HepG2 (cell line): ENCODE data around the gene SLC8B1. TPM values are rescaled to one million over a fixed set of nuclear protein-coding genes. Genes with fewer than 3 reads are reported as not detected.

ENCODE experiments used
- ATAC-seq: fragments of 200-7000 bp; cut with Tn5 transposase; 3 replicates; pipeline ENCODE4 v1.9.1; 2020; ENCODE audit warnings: mild to moderate bottlenecking, moderate library complexity
- BruUV-seq: library from RNA; stranded (reverse); fragments of 400-500 nt; replicated peaks from 2 replicates; lab custom pipeline; 2021; lab: Mats Ljungman, UMichigan
- CTCF ChIA-PET: fragments of 300-600 bp; formaldehyde crosslinking; extraction: SDS; loops from one replicate; lab custom pipeline; 2021; ENCODE audit warnings: low total read pairs, inconsistent platforms, low intra/inter-chr PET ratio; lab: Yijun Ruan, JAX
- POLR2A ChIA-PET: fragments of 350-600 bp; sonication (Branson Sonifier 250); formaldehyde crosslinking; loops from one replicate; lab custom pipeline; 2020; ENCODE audit warnings: antibody characterized with exemption, inconsistent platforms; lab: Yijun Ruan, JAX
- DNase-seq: peaks from one replicate; pipeline ENCODE4 v3.0.0-alpha.2; 2015; ENCODE audit warnings: low spot score
- FAIRE-seq: peaks from 3 replicates; lab custom pipeline; 2011; peaks lifted over from hg19 to GRCh38; lab: Jason Lieb, UNC
- H2AFZ ChIP-seq: one replicate; pipeline ENCODE4 v1.6.1; 2011; ENCODE audit warnings: low read length, inconsistent platforms
- H3K27ac ChIP-seq: fragments of 300-600 bp; 3 replicates; pipeline ENCODE4 v1.8.0; 2011; ENCODE audit warnings: mixed run types, mild to moderate bottlenecking, mixed read lengths, low read length, inconsistent platforms; ENCODE audit not compliant: insufficient read depth; ENCODE audit errors: extremely low read length
- H3K27me3 ChIP-seq, 2 experiments: fragments of 200-600 bp in 1 of 2; 2 replicates in 1 of 2; 3 replicates in 1 of 2; pipeline versions ENCODE4 v1.6.0 to v1.8.0; 2011; ENCODE audit warnings: low read length in 2 of 2, mild to moderate bottlenecking in 2 of 2, moderate library complexity in 2 of 2, inconsistent platforms in 1 of 2; ENCODE audit not compliant: insufficient read depth in 2 of 2, control insufficient read depth in 1 of 2
- H3K36me3 ChIP-seq, 2 experiments: fragments of 200-600 bp in 1 of 2; replicated peaks in 1 of 2; 2 replicates in 1 of 2; 3 replicates in 1 of 2; pipeline versions ENCODE4 v1.5.1 to v1.8.0; 2011; ENCODE audit warnings: low read length in 2 of 2, inconsistent platforms in 1 of 2; ENCODE audit not compliant: insufficient read depth in 2 of 2, control insufficient read depth in 1 of 2
- H3K4me1 ChIP-seq: 2 replicates; pipeline ENCODE4 v1.5.1; 2012; ENCODE audit warnings: low read length, inconsistent platforms; ENCODE audit not compliant: insufficient read depth
- H3K4me2 ChIP-seq: 2 replicates; pipeline ENCODE4 v1.6.0; 2011; ENCODE audit warnings: low read depth, low read length, inconsistent platforms
- H3K4me3 ChIP-seq, 3 experiments: fragments of 200-600 bp in 1 of 3; sonication (generic), shearing (Covaris generic) in 1 of 3; replicated peaks in 1 of 3; 2 replicates each; pipeline ENCODE4 v1.5.1; 2011 to 2016; ENCODE audit warnings: low read length in 3 of 3, inconsistent platforms in 2 of 3, low read depth in 2 of 3, mild to moderate bottlenecking in 2 of 3, control low read depth in 1 of 3, mixed read lengths in 1 of 3; ENCODE audit not compliant: insufficient read depth in 1 of 3
- H3K79me2 ChIP-seq: one replicate; pipeline ENCODE4 v1.6.1; 2011; ENCODE audit warnings: low read length, inconsistent platforms; ENCODE audit not compliant: insufficient read depth
- H3K9ac ChIP-seq: 2 replicates; pipeline ENCODE4 v1.6.0; 2011; ENCODE audit warnings: mild to moderate bottlenecking, low read depth, low read length, inconsistent platforms; ENCODE audit not compliant: insufficient read depth
- H3K9me3 ChIP-seq: 2 replicates; pipeline ENCODE4 v1.5.1; 2012; ENCODE audit warnings: mild to moderate bottlenecking, low read length
- H4K20me1 ChIP-seq: 2 replicates; pipeline ENCODE4 v1.6.0; 2011; ENCODE audit warnings: inconsistent platforms, mild to moderate bottlenecking, low read length, moderate library complexity; ENCODE audit not compliant: insufficient read depth
- BRCA1 ChIP-seq: sonication (generic); formaldehyde crosslinking; IDR thresholded peaks from 2 replicates; pipeline ENCODE4 v1.4.0; 2020; ENCODE audit warnings: missing genetic modification reagents
- CHD4 ChIP-seq: fragments of 200-600 bp; sonication (generic); IDR thresholded peaks from 2 replicates; pipeline ENCODE4 v1.7.0; 2017; ENCODE audit warnings: mild to moderate bottlenecking, low read length, borderline replicate concordance
- FOXC1 ChIP-seq: sonication (generic); formaldehyde crosslinking; IDR thresholded peaks from 2 replicates; pipeline ENCODE4 v1.8.0; 2022; ENCODE audit warnings: mild to moderate bottlenecking, missing genetic modification reagents, borderline replicate concordance
- KIAA2018 ChIP-seq: sonication (generic); formaldehyde crosslinking; IDR thresholded peaks from 2 replicates; pipeline ENCODE4 v1.5.0; 2020; ENCODE audit warnings: mild to moderate bottlenecking, missing genetic modification reagents, borderline replicate concordance
- NFIC ChIP-seq: IDR thresholded peaks from 2 replicates; pipeline ENCODE4 v1.6.1; 2012; ENCODE audit warnings: mild to moderate bottlenecking, low read length, inconsistent platforms
- PHF20 ChIP-seq: sonication (generic); formaldehyde crosslinking; IDR thresholded peaks from 2 replicates; pipeline ENCODE4 v1.5.0; 2020; ENCODE audit warnings: mild to moderate bottlenecking, missing genetic modification reagents
- PLRG1 ChIP-seq: fragments of 450-650 bp; conservative IDR thresholded peaks from 2 replicates; pipeline ENCODE4 v1.6.1; 2016
- RFX3 ChIP-seq: IDR thresholded peaks from 2 replicates; pipeline ENCODE4 v1.6.1; 2016; ENCODE audit warnings: missing biosample characterization, missing genetic modification reagents
- ZBTB2 ChIP-seq: sonication (generic); formaldehyde crosslinking; IDR thresholded peaks from 2 replicates; pipeline ENCODE4 v1.8.0; 2022; ENCODE audit warnings: low read depth, missing genetic modification reagents
- ZNF282 ChIP-seq: fragments of 450-650 bp; IDR thresholded peaks from 2 replicates; pipeline ENCODE4 v1.6.1; 2018; ENCODE audit not compliant: partially characterized antibody
- ZNF382 ChIP-seq: sonication (generic); formaldehyde crosslinking; IDR thresholded peaks from 2 replicates; pipeline ENCODE4 v1.5.0; 2020; ENCODE audit warnings: missing genetic modification reagents, mild to moderate bottlenecking, borderline replicate concordance
- ZNF496 ChIP-seq: sonication (generic); formaldehyde crosslinking; IDR thresholded peaks from 2 replicates; pipeline ENCODE4 v1.8.1; 2023; ENCODE audit warnings: mild to moderate bottlenecking, moderate library complexity, missing genetic modification reagents; ENCODE audit not compliant: insufficient replicate concordance
- ZNF543 ChIP-seq: sonication (generic); formaldehyde crosslinking; IDR thresholded peaks from 2 replicates; pipeline ENCODE4 v1.4.0; 2020; ENCODE audit warnings: mild to moderate bottlenecking, missing genetic modification reagents
- ZNF772 ChIP-seq: sonication (generic); formaldehyde crosslinking; IDR thresholded peaks from 2 replicates; pipeline ENCODE4 v1.5.0; 2020; ENCODE audit warnings: mild to moderate bottlenecking, missing genetic modification reagents
- WGBS: methylation state at CpG from one replicate; pipeline ENCODE4 v1.1.6; 2017; ENCODE audit warnings: low lambda C conversion rate; 5-methylcytosine and 5-hydroxymethylcytosine counted together
- in situ Hi-C: cut with HindIII; loops from 2 replicates; pipeline ENCODE4 v1.10.0; 2017; ENCODE audit warnings: low pct_unique_long_range_greater_than_20kb; ENCODE audit not compliant: extremely low pct_ligation_motif_present
- intact Hi-C: fragments of 100-400 bp; cut with micrococcal nuclease; formaldehyde crosslinking; loops from one replicate; pipeline ENCODE4 v1.10.0; 2022; ENCODE audit not compliant: unreplicated experiment
- polyA plus RNA-seq, 8 experiments: library from polyadenylated mRNA; depleted of rRNA in 3 of 8; stranded (reverse) in 7 of 8; unstranded in 1 of 8; fragments of >200 nt; fragmentation: Illumina TruSeq in 4 of 8; extraction: Trizol in 4 of 8; gene quantifications; 2 replicates each; pipeline versions ENCODE4 v1.2.1 to v1.2.3, GENCODE V29; 2011 to 2016; ENCODE audit warnings: low read depth in 4 of 8, missing spikeins in 1 of 8, mixed read lengths in 1 of 8; ENCODE audit not compliant: insufficient read depth in 1 of 8
- total RNA-seq, 5 experiments: library from RNA; depleted of rRNA; stranded (reverse); fragments of >200 nt; fragmentation: Illumina TruSeq; extraction: Trizol; gene quantifications; 2 replicates each; pipeline ENCODE4 v1.2.3, GENCODE V29; 2016; ENCODE audit warnings: low read depth in 1 of 5

The SLC8B1 gene
- total and polyA plus RNA-seq, 2 of the 13 experiments (the other 11 are each of a cell fraction or from before 2014, with no cell fraction given) = 6.8 to 8.0 TPM

DNA sequence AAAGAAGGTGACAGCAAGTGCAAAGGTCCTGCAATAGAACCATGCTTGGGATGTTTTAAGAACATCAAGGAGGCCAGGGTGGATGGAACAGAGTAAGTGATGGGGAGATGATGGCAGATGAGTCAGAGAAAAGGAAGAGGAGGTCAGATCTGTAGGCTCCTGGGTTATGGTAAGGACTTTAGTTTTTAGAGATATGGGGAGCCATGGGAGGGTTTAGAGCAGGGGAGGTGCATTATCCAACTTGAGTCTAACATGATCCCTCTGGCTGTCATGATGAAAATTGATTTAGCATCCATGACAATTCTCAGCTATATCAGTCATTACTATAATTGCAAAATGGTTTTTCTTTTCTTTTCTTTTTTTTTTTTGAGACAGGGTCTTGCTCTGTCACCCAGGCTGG lies 16.2 kb upstream of the SLC8B1 start (continued):
- TF ChIP-seq ZNF382 (CRISPR knock-in tag) = no peak
- no peak for TF ChIP-seq ZNF772 (CRISPR knock-in tag)
- no peak for TF ChIP-seq ZBTB2 (CRISPR knock-in tag)
- TF ChIP-seq PLRG1 = no peak

GRCh38 chr12:113348849-113349536 lies 14.1 kb upstream of the SLC8B1 start:
- CTCF ChIA-PET = no interaction called here

More at GRCh38 chr12:113348849-113349536, 14.1 kb upstream of the SLC8B1 start:
- BruUV-seq = no TSS peak
- POLR2A ChIA-PET = interaction anchor here (2.6 kb wide), 1 partner anchor 14 kb away, joined by 10 read pairs; the partner anchor contains the start of gene SLC8B1
- Histone ChIP-seq H3K9me3 (no peaks in the 10 kb centered on the region), H3K9ac (no peak overlapping the region), H3K79me2 (no peaks in the 10 kb centered on the region), H3K36me3 (no peaks in the 10 kb centered on the region), H3K4me3 (no peak overlapping the region; a peak in 1 of 6 replicates), H3K27ac (no peak overlapping the region), H3K27me3 (peaks cover 6 to 16% of the 10 kb centered on the region in 2 experiments; a peak in 4 of 5 replicates), H3K4me2 (peak overlapping the region; percentile 54; the same call in 1 of the 2 replicates), H4K20me1 (no peaks in the 10 kb centered on the region), H2AFZ (no peak overlapping the region), H3K4me1 (0 out of 2 replicates have a peak, but pooled peaks cover 13% of the 10 kb centered on the region)
- DNase-seq = no peak
- TF ChIP-seq ZNF496 (CRISPR knock-in tag) (no peak), ZNF282 (no peak), NFIC (no peak), KIAA2018 (no peak), PHF20 (CRISPR knock-in tag) (no peak), ZNF543 (CRISPR knock-in tag) (no peak), CHD4 (no peak), RFX3 (CRISPR knock-in tag) (no peak), BRCA1 (CRISPR knock-in tag) (no peak), FOXC1 (CRISPR knock-in tag) (no peak)
- intact Hi-C loops (no loop called here), in situ Hi-C loops (no loop called here)
- peak; percentile 43 for ATAC-seq
- WGBS = 20% methylated on average over 17 of the region's 19 CpGs
- no peak for FAIRE-seq
